Epidermal melanocyte (primary cell): ENCODE data around the gene CCM2.

Experiments used
- DNase-seq: peaks from one replicate; pipeline ENCODE4 v3.0.0; 2011; ENCODE audit warnings: low spot score; ENCODE audit not compliant: insufficient read length

Gene CCM2

DNA sequence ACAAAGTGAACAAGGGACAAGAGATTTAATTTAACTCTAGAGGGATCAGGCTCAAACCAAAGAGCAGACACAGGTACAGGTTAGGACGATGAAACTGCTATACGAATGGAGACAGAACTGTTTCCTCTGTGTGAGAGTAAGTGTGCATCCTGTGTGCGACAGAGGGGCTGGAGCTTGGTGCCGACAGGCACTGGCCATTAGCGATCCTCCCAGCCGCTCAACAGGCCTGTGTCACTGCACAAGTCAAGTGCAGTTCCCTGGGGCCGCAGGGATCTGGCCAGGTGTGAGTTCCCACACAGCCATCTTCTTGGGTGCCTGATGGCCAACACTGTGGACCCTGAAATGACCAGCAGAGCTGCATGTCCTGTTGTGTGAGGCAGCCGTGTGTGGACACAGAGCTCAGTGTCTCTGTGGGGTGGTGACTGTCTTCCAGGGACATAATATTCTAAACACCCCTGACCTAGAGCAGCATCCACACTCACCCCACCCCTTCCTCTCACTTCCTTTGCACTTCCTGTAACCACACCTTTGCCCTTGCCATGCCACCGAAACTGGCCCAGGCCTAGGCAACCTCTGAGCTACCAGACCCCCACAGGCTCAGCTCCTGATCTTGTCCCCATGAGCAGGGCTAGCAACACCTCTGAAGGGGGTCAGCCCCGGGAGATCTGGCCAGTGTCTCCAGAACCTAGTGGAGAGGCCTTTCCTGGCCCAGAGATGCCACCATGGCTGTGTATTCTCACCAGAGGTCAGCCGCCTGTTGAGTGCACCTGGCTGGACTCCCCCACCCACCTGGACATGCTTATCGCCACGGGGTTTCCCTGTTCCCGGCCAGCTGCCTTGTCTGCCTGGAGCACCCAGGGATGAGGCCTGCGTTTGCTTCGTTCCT is 123.2 kb downstream of the CCM2 start:
- no peak for DNase-seq

DNA sequence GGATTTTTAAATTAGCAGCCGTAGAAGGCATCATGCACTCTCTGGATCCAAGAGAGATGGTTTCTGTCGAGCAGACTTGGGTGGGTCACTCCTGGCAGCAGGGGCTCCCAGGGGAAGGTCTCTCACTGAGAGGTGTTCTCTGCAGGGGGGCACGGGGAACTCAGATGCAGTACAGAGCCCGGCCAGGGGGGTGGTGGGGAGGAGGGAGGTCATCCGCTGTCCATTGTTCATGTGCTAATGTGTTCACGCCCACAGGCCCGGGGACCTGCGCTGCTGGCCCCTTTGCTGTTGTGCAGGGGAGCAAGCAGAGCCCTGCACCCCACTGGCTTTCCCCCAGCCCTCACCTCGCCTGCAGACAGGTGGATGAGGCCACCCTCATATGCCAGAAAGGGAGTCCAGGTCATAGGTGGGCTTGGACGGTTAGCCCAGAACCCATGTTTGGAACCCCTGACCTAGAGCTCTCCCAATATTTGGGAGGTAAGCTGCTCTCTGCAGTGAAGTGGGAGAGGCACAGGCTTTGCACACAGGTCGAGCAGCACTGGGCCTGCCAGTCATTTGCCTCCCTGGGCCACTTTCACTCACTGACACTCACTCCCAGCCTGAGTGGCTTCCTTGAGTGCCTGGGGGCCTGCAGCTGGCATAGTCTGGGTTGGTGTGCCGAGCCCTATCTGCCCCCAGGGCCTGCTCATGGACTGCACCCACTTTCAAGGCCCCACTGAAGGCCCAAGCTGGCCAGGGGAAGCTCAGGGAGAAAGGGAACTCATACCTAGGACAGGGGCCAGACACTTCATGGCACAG is 124.1 kb downstream of the CCM2 start:
- DNase-seq, result no peak

DNA sequence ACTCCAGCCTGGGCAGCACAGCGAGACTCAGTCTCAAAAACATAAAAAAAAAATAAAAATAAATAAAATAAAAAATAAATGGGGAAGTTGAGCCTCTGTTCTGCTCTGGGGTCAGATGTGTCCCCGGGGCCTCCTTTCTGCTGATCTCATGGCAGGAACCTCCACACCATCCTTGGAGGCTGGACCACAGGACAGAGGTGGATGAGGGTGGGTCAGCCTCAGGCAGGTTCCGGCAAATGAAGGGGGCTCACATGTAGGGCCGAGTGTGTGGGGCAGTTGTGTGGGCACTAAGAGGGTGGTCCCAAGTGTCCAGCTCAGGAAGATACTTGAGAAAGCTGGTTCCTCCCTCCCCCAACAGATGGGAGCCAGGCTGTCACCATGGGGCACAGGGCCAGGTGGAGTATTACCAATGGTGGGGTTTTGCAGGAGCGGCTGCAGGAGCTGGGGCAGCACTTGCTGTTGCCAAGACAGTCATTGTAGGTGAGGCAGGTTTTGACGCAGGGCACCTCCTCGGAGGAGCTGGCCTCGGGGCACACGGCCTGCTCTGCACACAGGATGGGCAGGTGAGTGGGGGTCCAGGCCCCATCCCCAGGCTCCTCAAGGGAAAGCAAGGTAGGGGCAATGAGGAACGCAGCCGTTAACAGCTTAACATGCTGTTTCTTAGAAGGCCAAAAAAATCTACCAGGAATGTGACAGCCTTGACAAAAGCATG is 125.3 kb downstream of the CCM2 start:
- no peak for DNase-seq
